GM18526 (cell line): ENCODE data around the gene PLA2G4E.
A peak's percentile ranks its signal among the peaks of the same experiment; 100 is the strongest.

ENCODE experiments used
- POLR2A ChIP-seq: IDR thresholded peaks from 3 replicates; pipeline ENCODE4 v1.6.1; 2011; ENCODE audit not compliant: insufficient read length; ENCODE audit errors: extremely low read depth

PLA2G4E gene

DNA sequence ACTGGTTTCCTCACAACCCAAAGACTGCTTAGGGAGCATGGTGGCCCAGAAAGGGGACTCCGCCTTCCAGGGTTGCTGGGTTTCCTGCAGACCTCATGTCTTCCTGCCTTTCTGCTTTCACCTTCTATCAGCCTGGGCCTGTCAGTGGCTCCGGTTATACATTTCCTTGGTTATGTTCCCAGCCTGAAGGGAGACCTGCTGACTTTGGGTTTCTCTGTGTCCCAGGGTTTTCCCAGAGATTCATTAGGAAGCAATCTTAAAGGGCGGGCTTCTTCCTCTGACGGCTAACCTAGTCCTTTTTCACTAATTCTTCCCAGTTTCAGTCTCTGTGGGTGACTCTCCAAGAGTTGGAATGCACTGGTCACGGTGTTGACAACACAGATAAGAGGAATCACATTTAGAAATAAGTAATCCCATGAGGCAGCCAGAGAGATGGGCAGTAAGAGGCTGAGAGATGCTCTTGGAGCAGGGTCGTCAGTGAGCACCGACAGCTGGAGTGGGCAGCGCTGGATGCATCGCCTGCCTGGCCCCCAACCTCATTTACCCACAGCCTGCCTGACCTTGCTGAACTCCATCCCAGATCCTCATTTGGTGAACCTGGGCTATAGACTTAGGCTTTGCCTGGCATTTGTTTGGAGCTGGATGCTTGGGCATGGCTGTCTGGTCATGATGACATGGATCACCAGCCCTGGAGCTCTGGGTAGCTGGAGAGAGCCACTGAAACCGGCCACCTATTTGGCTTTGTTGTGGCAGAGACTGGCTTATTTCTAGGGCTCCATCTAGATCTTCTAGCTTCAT lies 38.5 kb downstream of the PLA2G4E start:
- TF ChIP-seq POLR2A, result no peak

DNA sequence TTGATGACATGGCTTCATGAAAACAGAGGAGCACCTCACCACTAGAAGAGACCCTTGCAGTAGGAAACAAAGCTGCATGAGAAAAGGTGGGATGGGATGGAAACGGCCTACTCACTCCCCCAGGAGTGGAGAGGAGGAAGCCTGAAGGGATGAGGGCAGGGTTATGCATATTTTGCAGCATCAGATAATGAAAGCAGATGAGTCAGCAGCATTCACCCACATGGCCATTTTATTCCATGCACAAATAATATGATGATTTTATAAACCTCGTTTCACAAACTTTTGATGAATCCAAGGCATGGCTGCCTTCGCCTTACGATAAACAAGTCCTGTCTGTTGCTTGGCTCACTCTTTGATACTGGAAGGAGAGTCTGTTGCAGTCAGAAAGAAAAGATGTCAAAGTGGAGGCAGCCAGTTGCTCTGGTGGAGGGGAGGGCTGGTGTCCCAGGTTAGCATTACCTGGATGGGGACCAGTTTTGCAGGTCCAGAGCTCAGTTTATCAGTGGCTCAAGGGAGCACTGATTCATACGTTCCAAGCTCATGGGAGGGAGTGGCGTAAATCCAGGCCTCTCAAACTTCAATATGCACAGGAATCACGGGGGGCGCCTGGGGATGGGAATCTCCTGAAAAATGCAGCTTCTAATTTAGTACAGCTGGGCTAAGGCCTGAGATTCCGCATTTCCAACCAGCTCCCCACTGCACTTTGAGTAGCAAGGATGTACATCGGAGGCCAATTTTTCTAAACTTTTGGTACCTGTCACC lies 39.3 kb downstream of the PLA2G4E start:
- TF ChIP-seq POLR2A, result no peak

DNA sequence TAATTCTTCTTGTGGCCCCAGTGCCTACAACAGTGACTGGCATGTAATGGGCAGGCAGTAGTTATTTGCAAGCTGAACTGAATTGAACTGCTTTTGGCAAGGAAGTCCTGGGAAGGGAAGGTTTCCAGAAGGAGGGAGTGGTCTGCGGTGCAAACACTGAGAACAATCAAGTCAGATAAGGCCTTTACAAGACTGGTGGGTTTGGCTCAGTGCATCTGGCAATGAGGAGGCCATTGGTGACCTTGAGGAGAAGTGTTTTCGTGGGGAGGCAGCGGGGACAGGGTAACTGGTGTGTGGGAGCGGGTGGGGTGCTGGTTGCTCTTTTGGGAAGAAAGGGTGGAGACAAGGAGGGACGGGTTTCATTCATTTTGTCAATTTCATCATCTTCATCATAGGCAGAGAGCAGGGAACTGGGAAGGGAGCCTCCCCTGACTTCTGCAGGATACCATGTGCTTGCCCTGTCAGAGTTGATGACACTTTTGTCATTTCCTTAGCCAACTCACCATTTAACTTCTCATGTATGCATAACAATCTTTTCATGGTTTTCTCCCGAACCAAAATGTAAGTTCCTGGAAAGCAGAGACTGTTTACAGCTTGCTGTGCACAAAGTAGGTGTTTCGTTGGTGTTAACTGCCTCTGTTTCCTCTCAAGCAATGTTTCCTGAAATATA lies 40.1 kb downstream of the PLA2G4E start:
- no peak for TF ChIP-seq POLR2A

DNA sequence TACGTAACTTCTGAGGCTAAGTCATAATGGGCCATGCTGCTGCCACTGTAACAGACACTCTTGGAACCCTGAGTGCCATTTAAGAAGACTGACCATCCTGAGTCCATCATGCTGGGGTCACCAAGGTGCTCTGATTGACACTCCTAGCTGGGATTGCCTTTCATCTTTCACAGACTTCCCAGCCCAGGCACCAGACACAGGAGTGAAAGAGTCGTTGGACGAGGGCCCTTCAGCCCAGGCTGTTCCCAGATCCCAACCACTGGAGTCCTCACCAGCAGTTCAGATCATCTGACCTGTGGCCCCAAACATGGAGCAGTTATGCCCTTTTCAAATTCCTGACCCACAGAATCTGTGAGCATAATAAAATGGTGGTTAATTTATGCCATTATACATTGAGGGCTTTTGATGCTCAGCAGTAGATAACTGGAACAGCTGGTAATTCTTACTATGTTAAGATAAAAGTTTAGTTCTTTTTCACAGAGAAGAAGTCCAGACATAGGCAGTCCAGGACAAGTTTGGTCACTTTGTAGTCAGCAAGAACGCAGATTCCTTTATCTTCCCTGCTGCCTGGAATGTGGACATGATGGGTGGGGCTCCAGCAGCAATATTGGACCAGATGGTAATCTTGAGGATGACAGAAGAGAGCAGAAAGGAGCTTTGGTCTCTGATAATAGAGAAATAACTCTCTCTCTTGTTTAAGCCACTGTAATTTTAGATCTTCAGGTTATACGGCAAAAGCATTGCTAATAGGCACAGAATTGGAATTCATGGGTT lies 41.2 kb downstream of the PLA2G4E start:
- TF ChIP-seq POLR2A, result no peak

DNA sequence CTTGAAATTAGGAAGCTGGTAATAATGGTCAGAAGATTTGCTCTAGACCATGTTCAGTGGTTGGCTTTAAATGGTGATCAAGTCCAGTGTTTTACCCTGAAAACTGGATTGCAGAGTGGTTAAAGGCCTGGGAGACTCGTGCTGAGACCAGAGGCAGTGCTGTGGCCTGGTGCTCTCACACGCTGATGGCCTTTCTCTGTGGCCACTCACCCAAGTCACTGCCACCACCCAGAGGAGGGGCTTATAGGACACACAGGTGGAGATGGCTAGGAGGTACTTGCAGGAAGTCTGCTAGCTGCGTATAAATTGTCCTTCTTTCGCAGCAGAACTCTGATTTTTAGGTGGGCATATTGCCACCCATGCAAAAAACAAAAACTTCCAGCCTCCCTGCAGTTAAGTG lies 42.3 kb downstream of the PLA2G4E start:
- TF ChIP-seq POLR2A, result no peak

DNA sequence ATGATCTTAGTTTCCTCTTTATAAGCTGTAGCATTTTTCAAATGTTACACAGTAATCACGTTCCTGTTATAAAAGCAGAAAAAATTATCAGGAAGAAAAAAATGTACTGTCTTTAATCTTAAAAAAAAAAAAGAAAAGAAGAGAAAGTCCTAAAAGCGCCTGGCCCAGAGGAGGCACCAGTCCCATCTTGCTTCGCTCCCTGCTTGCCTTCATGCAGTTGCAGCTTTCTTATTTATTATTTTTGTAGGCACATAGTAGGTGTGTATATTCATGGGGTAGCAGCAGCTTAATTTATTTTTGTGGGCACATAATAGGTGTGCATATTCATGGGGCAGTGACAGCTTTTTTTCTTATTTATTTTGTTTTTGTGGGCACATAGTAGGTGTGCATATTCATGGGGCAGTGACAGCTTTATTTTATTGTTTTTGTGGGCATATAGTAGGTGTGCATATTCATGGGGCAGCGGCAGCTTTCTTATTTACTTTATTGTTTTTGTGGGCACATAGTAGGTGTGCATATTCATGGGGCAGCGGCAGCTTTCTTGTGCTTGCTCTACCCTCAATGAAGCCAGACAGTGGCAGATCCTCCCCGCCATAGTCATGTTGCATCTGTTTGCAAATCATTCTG lies 43.0 kb downstream of the PLA2G4E start:
- TF ChIP-seq POLR2A, result no peak

DNA sequence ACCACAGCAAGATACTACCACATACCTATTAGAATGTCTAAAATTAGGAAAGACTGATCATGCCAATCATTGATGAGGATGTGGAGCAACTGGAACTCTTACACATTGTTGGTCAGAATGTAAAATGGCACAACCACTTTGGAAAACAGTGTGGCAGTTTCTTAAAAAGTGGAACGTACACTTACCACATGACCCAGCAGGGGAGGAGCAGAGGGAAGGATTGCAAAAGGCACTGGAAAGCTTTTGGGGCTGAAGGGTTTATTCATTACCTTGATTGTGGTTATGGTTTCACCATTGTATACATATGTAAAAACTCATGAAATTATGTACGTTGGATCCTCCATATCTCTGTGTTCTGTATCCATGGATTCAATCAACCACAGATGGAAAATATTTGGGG lies 45.2 kb downstream of the PLA2G4E start:
- TF ChIP-seq POLR2A, result no peak

DNA sequence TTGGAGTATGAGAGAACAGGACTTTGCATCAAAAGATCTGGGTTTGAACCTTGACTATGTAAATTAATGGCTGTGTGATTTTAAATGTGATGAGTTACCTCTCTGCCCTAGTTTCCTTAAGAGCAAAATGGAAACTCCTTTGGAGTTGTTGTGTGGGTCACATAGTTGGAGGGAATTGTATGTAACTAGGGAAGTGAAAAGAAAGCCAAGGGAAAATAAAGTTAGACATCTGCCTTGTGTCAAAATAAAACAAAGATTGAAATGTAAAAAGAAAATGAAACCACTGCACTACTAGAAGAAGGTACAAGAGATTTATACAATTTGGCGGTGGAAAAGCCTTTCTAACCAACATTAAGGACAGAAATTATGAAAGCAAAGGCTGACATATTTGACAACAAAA lies 46.8 kb downstream of the PLA2G4E start:
- TF ChIP-seq POLR2A, result no peak

DNA sequence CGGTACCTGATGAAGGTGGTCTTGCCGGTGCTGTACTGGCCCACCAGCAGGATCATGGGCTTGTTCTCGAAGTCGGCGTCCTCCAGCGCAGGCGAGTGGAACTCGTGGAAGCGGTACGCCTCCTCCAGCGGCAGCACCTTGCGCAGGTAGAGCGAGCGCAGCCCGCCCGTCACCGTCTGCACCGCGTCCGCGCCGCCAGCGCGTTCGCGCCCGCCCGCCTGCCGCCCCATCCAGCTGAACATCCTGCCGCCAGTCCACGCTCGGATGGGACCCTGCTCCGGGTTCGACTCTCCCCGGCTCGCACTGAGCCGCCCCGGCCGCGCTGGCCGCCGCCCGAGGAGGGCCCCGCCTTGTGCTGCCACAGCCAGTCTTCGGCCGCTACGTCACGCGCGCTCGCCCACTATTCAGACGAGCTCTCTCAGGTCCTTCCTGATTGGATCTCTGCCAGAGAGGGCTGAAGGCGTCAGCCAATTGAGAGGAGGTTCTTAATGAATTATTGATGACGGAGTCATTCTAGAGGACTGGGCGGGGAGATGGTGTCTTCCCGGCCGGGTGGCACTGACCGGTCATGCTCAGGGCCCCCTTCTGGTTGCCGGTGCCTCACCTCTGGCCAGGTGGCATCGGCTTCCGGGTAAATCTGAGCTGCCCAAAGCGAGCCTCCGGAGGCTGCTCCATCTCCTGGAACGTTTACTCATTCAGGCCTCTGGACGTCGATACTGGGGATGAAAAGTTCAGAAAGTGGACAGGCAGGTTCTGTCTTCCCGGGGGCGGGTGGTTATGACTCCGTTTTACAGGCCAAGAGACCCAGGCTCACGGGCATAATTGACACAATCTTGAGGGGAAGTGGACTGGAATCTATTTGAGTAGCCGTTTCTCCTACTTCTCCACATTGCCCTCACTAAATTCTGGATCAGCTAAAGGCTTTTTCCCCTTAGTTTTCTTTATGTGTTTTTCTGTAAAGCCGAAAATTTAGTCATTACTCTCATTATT lies 48.3 kb downstream of the PLA2G4E start, which contains the start of gene EHD4:
EHD4 (minus strand) TSS at position 305 of the 990 bp plus-strand sequence; CDS start at position 242, 63 bp downstream.
- TF ChIP-seq POLR2A, result peak; percentile 90

DNA sequence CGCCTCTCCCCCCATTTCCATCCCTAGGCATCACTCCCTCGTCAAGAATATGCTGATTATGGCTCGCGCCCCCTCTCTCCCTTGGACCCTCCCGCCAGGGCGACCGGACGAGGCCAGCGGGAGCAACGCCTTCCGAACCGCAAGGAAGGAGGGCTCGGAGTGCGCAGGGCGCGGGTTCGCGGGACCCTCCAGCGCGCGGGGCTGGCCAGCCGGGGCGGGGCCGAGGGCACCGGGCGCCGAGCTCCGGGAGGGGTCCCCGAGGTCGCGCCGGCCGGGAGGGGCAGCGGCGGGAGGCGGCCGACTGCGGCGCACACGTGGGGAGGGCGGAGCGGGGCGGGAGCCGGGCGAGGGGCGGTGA lies 49.0 kb downstream of the PLA2G4E start:
- TF ChIP-seq POLR2A, result no peak

DNA sequence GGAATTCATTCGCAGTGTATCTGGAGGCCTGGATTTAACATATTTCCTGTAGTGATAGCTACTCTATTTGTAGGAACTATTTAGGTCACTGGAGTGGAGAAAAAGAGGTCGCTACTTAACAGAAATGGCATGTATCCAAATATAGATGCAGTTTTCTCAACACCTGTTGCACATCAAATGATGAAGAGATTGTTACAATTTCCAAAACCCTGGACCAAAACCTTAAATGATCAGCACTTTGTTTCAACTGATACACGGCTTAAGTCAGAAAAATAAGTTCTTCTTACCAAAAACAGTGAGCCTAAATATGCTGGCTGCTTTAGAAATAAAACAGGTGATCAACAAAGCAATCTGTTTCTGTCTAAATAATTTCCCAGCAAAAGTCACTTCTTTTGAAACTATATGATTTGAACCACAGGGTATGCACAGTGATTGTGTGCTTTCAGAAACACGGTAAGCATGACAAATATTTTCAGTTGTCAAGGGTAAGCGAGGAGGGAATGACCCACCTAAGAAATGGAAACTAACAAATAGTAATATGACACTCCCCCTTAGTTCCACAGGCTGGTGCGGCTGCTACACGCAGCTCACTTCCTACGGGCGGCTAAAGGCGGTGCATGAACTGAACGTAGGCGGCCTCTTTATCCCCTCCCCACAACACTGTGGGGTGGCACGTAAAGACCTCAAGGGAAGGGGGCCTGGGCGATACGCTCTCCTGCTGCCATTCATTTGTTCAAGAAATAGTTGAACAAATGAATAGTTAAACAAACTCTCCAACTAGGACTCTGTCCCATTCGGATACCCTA lies 49.5 kb downstream of the PLA2G4E start:
- peak; percentile 73 for TF ChIP-seq POLR2A

DNA sequence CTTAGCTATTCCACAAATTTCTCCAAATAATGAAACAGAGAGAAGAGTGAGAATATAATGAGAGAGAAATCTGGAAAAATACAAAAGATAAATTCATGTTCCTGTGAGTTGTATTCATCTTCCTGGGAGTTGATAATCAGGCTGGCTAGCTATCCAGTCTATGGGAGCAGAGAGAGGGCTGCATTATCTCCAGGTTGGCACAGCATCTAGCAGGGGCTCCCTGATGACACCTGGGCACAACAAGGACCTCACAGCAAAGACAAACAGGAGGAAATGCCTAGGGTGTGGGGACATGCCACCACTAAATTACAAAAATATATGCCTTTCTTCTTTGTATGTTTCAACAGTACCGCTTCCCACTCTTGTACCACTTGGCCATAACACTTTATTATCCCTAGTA lies 50.4 kb downstream of the PLA2G4E start:
- TF ChIP-seq POLR2A, result no peak
